OCI-LY1 (cell line): Measurements from ENCODE around the gene RAPGEF2.

Experiments
- EZH2 ChIP-seq: fragments of 200-600 bp; sonication (generic), shearing (Covaris generic); IDR thresholded peaks from 2 replicates; pipeline ENCODE4 v1.8.0; 2017; ENCODE audit warnings: borderline replicate concordance, mixed run types, mild to moderate bottlenecking, antibody characterized with exemption, low read length, moderate library complexity, mixed read lengths
- TF ChIP-seq, protein P1 (sequence below): fragments of 200-600 bp; sonication (generic), shearing (Covaris generic); IDR thresholded peaks from 2 replicates; pipeline ENCODE4 v1.5.1; 2017; ENCODE audit warnings: mild to moderate bottlenecking, antibody characterized with exemption, low read length, moderate library complexity, mixed read lengths

DNA sequence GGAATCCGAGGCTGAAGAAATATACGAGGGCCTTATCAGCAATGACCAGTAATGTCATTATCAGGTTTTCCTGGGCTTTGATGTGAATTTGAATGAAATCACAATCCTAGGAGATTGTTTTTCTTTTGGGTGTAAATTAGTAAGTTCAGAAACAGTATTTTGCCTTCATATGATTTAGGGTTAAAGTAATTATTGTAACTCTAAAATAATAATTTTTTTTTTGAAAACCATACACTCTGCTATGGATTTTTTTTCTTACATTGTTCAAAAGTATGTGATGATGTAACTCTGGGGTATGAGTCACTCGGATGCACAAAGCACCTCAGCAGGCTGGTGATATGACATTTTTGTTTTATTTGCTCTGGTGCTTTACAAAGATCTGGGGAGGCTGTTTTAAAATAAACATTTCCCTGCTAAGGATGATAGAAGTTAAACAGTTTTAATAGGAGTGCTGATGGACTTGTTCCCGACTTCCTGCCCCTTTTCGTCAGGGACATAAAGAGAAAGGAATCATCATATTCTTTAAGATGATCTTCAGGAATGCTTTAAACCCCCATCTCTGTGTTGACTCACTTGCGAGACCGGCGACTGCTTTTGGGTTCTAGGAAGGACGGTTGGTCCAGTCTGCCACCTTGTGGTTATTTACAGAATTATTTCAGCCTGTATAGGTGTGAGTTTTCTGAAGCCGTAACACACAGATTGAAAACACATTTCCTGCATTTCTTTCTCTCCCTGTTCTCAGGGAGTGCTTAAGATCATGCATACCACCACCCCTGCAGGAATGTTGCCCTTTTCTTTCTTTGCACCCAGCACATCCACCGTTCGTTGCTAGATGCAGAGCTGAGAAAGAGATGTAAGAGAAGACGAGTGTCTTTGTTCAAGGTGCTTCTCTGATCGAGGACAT, 72.5 kb downstream of the RAPGEF2 start:
- TF ChIP-seq, protein P1, sequence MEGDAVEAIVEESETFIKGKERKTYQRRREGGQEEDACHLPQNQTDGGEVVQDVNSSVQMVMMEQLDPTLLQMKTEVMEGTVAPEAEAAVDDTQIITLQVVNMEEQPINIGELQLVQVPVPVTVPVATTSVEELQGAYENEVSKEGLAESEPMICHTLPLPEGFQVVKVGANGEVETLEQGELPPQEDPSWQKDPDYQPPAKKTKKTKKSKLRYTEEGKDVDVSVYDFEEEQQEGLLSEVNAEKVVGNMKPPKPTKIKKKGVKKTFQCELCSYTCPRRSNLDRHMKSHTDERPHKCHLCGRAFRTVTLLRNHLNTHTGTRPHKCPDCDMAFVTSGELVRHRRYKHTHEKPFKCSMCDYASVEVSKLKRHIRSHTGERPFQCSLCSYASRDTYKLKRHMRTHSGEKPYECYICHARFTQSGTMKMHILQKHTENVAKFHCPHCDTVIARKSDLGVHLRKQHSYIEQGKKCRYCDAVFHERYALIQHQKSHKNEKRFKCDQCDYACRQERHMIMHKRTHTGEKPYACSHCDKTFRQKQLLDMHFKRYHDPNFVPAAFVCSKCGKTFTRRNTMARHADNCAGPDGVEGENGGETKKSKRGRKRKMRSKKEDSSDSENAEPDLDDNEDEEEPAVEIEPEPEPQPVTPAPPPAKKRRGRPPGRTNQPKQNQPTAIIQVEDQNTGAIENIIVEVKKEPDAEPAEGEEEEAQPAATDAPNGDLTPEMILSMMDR: peak; percentile 75
- TF ChIP-seq EZH2: no peak
